NCI-H526 (cell line): ENCODE data around the gene ETV6.

ENCODE experiments used
- DNase-seq, 2 experiments: peaks; one replicate each; lab custom pipeline; 2025; lab: John Stamatoyannopoulos, UW

The ETV6 gene

DNA sequence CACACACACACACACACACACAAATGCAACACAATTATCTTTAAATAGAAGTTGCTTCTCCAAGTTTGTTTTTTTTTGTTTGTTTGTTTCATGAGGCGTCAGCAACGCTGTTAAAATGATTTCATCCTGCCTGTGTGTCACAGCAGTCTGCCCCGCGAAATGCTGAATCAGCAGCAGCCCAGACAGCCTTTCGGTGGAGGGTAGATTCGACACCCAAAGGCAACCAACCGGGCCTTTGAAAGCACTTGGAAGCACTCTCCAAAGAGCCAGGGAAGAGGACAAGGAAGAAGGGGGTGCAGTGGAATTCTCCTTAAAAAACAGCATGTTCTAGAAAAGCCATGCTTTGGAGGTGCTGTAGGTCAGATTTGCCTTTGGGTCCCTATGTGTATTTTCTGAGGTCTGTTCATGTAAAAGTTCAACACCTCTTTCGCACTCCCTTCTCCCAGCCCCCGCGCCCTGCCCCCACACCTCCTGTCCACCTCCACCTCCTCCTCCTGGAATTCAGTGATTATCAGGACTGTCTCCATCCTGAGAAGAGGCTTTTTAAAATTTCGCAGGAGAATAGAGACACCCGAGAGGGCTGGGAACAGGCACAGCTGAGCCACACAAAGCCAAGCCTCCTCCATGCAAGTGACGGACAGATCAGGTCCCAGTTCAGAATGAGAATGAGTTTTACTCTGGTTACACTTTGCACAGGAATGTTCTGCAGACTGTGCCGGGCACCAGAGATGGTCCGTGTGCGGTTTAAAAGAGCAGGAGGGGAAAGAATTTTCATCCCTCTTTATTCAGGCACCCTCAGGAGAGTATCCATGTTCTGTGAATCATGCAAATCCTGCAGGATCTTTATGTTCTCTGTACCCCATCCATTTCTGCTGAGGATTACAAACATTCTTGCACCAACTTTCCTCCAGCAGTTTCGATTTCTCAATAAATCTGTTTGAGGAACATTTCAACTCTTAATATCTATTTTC lies 177.9 kb downstream of the ETV6 start:
- peak in 1 of 2 experiments; percentile 36 for DNase-seq

DNA sequence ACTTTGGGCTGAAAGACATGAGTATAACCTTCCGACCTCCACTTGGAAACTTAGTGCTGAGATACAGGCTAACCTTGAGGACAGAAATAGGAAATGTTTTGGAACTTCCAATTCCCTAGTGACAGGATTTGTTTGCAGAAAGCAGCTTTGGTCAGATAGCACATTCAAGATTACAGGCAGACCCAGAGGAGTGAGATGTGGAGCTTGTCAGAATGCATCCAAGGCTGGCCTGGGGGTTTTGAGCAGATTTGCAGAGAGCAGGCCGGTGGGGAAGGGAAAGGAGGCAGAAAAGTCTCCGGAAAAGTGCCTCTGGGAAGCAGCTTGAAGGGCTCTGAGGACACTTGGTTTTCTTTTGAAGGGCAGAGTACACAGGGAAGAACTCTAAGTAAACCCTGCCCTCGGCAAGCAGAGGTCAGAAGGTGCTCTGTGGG lies 180.3 kb downstream of the ETV6 start:
- no peak for DNase-seq

DNA sequence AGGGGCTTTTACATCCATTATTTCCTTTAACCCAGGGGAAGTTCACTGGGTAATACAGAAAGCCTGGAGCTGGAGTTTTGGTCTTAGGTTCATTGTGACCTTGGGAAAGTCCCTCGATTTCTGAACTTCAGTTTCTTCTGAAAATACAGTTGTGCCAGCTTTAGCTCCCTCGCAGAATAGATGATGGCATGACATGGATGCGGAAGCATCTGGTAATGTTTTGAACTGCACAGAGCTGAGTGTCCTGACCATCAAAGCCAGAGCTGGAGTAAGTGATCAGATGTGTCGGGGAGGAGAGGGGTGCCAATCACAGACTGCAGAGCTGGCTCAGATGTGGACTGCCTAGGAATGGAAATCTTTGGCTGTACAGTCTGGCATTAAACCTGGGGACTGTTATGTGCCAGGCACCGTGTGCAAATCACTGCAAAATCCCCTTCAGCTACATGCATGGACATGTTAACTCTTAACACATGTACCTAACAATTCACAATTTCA lies 180.9 kb downstream of the ETV6 start:
- no peak for DNase-seq

DNA sequence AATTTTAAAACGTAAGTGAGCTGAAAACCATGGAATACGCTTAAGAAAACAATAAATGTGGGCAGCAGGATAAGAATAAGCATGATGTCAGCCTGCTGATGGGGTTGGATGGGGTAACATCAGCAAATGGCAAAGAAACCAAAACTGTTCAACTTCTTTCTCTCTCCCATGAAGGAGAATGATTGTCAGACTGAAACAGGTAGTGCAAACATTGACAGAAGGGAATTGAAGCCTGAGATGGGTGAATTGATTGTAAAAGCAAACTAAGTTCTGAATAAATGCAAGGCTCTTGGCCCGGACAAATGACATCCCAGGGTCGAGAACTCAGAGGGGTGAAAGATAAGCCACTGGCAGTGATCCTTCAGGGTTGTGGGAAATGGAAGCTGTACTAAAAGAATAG lies 182.6 kb downstream of the ETV6 start:
- no peak for DNase-seq

DNA sequence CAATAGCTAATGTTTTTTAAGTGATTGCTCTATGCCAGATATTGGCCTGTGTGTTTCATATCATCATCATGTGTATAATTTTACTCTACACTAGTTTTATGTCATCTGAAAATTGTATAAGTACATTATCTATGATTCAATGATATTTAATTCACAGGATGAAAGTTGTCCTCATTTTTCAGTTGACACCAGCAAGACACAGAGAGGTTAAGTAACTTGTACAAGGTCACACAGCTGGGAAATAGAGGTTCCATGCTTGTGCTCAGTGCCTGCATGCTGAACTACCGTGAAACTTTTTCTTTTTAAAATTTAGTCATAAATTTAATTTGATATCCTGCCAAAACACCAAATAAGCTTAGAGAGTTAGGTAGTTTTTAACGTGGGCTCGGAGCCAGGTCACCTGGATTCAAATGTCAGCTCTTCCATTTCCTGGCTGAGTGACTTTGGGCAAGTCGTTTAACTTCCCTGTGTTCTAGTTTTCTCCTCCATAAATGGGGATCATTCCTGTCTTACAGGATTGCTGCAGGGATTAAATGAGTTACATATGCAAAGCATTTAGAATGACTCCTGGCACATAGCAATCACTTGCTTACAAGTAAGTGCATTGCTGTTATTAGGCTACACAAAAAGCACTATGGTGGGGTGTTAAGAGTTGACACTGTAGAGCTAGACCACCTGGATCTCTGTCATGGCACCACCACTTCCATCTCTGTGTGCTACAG lies 183.9 kb downstream of the ETV6 start:
- DNase-seq = peak; percentile 32 to 42

DNA sequence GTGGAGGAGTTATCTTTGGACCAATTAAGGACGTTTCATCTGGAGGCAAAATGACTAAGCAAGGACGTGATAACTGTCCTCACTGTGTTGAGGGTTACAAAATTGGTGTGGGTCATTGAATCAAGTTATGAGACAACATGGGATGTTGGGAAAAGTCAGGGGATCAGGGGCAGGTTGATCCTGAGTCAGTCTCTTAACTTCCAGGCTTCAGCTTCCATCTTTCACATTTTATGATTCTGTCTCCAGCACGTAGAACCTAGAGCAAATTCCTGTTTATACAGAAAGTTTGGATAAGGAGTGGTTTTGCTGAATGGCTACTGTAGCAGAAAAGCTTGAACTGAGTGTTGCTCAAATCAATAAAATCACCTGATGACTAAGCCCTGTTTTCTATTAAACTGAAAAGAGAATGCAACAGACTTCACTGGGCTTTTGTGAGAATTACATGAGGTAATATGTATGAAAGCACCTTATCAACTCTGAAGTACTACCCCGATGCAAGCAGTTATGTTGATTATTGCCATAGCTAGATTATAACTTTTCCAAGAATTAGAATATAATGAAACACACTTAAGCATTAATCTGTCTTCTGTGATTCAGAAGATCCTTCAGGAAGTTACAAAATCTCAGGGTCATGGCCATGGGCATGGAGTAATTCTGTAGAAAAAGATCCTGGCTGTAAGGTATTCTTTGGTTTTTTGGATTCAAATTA lies 184.8 kb downstream of the ETV6 start:
- no peak for DNase-seq

DNA sequence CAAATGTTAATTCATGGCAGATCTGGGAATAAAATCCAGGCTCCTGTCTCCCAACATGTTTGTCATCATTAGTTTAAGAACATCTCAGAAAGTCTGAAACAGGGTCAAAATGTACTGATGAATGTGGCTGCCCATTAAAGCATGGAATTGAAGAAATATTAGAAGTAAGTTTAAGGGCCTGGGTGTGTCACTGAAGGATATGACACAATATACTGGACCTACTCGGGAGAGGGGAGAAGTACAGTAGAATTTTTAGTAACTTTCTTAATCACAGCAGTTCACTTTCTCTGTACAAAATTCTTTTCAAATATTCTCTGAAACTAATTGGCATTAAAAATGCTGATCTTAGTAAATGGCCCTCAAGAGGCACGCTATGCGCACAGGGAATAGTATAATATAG lies 185.5 kb downstream of the ETV6 start:
- DNase-seq = no peak

DNA sequence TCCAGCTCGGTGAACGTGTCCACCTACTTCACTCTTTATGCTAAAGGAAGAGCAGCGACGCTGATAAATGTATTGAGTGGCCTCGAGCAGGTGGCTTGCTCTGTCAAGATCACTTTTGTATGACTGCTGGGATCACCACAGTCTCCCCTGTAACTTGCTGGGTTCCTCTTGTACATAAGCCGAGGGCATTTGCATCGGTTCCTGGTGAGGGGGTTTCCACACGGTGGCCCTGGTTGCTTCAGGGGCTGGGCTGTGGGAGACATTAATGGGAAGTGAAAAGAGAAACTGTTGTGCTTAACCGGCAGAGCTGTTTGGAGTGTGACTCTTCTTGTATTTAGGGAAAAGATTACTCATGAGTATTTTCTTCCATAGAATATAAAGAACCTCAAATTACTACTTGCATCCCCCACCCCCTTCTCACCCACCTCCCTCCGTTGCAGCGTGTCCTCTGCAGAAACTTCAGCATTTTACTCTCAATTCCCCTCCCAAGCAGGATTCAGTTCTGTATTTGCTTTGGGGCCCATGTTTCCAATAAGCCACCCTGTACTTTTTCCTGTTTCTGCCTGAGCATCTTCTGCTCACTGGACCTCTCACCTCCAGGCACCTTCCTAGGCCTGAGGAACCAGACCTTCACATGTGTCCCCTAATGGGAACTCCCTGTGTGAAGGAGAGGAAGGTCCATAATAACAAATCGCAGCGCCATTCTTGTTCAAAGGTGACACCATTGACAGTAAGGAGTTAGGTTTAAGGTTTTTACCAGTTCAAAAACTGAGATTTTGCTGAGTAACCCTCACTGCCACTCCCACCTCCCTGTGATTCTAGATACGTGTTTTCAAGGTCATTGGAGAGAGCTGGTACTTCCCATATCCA lies 187.0 kb downstream of the ETV6 start:
- no peak for DNase-seq

DNA sequence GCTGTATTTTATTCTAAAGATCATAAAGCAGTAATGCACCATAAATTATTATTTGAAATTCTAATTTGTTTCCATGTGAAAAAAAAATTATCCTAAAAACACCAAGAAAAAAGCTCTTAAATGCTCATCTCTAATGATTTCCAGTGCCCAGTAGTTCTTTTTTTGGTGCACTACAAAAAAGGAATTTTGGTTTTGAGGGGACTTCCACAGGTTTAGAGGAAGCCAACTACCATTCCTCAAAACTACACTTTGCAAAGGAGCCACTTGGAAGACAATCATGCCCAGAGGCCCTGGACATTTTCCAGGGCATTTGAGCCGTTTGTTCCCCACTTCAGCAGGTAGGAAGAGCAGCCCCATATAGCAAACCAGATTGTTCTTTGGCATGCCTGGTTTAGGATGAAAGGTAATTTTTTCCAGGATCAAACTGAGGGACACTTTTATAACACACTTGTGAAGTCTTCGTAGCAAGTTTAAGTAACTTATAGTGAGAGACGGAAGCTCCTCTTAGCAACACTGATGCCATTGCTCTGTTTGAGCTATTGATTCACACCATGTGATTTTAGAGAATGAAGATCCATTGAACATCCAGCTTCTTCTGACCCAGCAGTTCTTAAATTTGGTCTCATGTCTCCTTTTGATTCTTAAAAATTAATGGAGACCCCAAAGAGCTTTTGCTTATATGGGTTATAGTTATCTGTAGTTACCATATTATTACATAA lies 187.9 kb downstream of the ETV6 start:
- no peak for DNase-seq

DNA sequence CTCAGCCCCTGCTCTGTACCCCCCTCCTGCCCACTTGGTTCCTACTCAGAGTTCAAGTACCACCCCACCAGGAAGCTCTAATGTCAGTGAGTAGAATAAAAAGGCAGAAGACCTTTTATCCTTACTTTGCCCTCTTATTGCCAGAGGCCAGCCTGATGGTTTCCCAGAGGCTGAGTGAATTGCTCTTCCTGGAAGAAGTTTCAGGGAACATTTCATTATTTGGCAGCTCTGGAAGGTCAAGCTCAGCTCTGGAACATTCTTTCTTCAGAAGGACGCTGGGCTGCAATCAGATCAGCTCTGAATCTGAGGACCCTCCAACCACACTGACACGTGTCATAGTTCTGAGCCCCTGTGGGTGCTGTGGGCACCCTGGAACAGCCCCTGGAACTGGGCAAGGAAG lies 188.9 kb downstream of the ETV6 start:
- no peak for DNase-seq

DNA sequence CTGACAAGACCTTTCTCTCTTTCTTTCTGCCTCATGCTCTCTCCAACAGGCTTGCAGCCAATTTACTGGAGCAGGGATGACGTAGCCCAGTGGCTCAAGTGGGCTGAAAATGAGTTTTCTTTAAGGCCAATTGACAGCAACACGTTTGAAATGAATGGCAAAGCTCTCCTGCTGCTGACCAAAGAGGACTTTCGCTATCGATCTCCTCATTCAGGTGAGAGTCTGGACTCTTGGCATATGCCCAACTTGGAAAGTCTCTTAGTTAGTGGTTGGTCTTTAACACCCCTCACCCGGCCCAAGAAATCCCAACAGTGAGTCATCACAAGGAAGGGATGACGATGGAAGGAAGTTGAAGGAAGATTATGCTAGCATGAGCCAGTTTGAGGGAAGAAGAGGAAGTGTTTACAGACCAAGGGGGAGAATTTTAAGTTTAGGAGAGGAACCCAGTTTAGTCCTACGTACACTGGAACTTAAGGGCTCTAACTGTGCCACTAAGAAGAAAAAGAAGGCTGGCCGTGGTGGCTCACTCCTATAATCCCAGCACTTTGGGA lies 189.7 kb downstream of the ETV6 start:
- no peak for DNase-seq

DNA sequence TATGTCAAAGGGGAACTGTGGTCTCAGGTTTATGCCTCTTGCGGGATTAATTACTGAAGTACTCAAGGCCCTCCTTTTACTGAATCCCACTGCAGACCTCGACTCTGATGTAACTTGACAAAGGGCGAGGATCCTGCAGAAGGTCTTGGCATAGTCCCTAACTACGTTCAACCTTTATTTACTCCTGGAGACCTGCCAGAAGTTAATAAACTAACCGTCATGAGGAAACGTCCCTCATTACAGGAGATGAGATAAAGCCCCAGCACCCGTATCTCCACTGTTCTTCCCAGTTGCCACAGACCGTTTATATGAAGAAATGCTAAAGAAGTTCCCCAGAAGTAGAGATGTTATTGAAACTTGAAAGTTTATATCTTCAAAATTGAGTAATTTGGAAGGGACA lies 190.9 kb downstream of the ETV6 start:
- no peak for DNase-seq

DNA sequence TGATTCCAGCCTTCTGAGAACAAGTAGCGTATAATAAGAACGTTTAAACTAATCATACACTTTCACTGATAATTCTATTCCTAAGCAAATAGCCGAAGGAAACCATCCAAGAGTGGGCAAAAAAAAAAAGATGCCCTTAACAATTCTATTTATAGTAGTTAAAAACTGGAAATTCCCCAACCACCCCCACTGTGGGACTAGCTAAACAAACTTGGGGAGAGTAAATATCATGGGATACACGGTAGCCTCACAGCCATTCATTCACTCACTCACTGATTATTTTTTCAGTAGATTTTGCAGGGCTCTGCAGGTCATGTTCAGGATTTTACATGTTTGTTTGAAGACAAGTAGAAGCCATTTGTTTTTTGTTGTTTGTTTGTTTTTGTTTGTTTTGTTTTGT lies 197.0 kb downstream of the ETV6 start:
- no peak for DNase-seq

DNA sequence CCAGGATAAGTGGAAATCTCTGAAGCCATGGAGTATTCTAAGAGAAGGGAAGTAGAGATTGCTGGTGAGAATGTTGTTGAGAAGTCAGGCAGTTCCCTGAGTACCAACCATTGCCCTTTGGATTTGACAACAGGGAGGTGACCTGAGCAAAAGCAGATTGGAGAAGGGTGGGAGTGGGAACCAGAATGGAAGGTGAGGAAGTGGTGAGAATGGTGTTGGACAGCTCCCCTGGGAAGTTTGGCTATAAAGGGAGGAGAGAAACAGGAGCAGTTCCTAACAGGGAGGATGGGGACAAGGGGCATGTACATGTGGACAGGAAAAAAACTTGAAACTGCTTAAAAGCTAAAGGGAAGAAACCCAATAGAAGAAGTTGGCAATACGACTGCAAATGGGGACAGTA lies 198.1 kb downstream of the ETV6 start:
- DNase-seq = no peak

DNA sequence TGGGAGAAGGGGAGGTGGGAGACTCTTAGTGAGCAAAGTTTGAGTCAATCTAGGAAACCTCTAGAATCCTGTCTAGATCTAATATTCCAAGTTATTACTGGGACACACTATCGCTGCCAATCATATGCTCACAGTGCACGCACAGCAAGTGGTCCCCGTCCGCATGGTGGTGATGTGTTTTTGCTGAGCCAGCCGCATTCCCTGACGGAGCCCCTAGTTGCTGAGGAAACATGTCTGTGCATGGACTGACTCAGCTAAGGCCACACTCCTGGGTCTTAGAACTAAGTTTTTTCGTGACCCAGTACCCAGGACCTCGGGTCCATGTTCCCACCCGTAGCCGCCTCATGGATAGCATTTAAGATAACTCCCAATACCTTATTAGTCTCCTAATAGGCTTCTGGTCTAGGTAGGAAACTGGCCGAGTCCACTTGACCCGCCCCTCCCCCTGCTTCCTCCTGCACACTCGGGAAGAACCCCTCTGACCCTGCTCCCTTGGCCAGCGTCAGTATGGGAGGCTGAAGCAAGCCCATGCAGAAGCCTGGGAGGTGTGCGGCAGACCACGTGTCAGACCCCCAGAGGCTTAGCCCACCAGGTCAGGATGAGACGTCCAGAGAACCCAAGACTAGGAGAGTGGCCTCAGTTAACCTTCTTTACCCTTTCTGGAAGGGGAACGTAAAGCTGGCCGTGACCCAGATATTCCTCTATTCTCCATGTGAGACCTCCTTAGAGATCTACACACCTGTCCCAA lies 200.5 kb downstream of the ETV6 start:
- no peak for DNase-seq

DNA sequence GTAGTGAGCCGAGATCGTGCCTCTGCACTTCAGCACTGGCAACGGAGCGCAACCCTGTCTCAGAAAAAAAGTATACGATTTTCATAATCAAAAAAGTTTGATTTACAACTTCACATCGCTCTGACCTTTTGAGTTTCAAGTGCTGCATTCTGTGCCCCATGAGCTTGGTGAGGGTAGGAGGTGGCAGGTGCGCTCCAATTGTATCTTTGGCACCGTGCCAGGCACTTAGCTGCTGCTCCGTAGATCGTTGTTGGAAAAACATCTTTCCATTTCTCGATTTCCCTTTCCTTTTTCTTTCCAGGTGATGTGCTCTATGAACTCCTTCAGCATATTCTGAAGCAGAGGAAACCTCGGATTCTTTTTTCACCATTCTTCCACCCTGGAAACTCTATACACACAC lies 203.7 kb downstream of the ETV6 start:
- no peak for DNase-seq

DNA sequence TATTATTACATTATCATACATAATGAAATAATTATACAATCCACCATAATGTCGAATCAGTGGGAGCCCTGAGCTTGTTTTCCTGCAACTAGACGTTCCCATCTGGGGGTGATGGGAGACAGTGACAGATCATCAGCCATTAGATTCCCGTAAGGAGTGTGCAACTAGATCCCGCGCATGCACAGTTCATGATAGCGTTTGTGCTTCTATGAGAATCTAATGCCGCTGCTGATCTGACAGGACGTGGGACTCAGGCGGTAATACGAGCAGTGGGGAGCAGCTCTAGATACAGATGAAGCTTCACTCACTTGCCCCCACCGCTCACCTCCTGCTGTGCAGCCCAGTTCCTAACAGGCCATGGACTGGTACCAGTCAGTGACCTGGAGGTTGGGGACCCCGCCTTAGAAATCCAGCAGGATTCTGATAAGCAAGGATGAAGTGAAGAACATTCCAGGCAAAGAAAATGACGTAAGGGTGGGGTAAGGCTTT lies 204.6 kb downstream of the ETV6 start:
- DNase-seq = no peak

DNA sequence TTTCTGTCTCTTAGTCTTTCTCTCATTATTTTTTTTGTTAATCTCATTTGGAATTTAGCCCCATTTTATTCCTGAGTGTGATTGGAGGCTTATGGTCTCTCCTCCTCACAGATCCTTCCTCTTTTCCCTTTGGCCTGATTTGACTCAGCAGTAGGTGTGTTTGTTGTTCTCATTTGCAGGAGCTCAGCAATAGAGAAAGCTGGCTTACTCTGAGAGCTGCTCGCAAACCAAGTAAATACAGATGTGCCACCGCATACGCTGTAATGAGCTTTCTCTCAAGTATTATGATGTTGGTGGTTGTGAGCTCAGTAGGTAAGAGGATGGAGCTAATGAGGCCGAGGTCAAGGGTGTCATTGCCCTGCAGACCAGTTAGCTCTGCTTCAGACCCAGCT lies 206.5 kb downstream of the ETV6 start:
- peak in 1 of 2 experiments; percentile 13 for DNase-seq

DNA sequence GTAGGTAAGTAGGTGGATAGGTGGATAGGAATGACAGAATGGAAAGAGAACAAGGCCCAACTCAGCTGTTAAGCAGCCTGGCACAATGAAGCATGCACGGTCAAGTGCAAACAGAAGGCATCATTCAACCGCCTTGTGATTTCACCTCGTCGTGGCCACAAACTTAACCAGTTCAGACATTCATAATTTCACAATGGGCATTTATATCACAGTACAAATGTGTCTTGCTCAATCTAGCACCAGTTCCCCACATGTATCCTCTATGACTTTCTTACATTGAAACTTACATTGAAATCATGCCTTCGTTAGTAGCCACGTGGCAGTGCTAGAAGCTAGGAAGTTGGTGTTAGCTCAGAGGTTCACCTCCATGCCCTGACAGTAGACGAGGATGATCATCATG lies 207.5 kb downstream of the ETV6 start:
- no peak for DNase-seq
